Measurements from ENCODE around the gene ERCC5. TPM values are rescaled to one million over a fixed set of nuclear protein-coding genes. Genes with fewer than 3 reads are reported as not detected.

ERCC5 gene
- total and polyA plus RNA-seq, 2 experiments from 2014 or later: 31.3 to 58.7 TPM

DNA sequence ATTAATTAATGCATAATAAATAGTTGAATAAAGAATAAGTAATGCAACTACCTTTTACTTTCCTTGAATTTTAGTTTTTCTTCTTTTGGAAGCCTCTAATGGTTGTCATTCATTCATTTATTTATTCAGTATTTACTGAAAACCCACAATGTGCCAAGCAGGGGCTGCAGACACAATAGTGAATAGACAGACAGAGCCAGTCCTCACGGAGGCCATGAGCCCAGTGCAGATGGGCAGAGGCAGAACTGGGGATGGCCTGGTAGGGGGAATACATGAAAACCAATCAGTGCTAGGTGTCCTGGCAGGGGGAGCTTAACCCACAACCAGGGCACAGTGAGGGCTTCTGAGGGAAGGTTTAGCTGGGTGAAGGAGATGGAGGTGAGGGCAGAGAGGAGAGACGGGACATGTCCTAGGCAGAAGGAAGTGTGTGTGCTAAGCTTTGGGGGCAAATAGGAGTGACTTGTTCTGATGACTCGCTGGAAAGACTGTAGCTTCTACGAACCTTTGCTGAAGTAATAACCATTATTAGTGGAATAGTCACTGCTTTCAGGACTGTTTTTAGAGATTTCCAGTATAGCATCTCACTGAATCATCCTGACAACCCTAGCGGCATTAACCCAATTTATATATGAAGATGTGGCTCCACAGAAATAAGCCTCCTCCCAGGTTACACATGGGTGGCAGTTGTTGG, 55.9 kb downstream of the ERCC5 start:
- no peak for TF ChIP-seq CTCF (IDR thresholded peaks at IDR 0.05; ENCODE audit: poor library complexity)
- no peak for TF ChIP-seq EZH2 (IDR thresholded peaks at IDR 0.05; ENCODE audit: borderline replicate concordance)
- no peak for TF ChIP-seq EZH2phosphoT487 (IDR thresholded peaks at IDR 0.05; ENCODE audit: low read depth, severe bottlenecking, unreplicated experiment)
- Histone ChIP-seq H3K79me2 (no peaks in the 10 kb centered on the region), H3K4me2 (peak overlapping the region; percentile 20), H3K9me2 (replicated peaks; ENCODE audit: insufficient read depth) (no peaks in the 10 kb centered on the region), H3K36me3 (replicated peaks; ENCODE audit: insufficient read depth, low read depth) (no peaks in the 10 kb centered on the region), H3K4me1 (ENCODE audit: insufficient read depth) (peaks cover 14% of the 10 kb centered on the region), H4K20me1 (ENCODE audit: insufficient read depth, poor library complexity, severe bottlenecking) (no peaks in the 10 kb centered on the region), H3K4me3 (no peak overlapping the region), H3K27me3 (no peaks in the 10 kb centered on the region), H2AFZ (no peak overlapping the region), H3K27ac (peak overlapping the region; percentile 78), H3K9me3 (ENCODE audit: low read depth) (no peaks in the 10 kb centered on the region)
- no peak for DNase-seq (ENCODE audit: low spot score)
- 82% methylated on average over 5 of the region's 5 CpGs for WGBS (ENCODE audit: low lambda C conversion rate, missing lambda C conversion rate)

DNA sequence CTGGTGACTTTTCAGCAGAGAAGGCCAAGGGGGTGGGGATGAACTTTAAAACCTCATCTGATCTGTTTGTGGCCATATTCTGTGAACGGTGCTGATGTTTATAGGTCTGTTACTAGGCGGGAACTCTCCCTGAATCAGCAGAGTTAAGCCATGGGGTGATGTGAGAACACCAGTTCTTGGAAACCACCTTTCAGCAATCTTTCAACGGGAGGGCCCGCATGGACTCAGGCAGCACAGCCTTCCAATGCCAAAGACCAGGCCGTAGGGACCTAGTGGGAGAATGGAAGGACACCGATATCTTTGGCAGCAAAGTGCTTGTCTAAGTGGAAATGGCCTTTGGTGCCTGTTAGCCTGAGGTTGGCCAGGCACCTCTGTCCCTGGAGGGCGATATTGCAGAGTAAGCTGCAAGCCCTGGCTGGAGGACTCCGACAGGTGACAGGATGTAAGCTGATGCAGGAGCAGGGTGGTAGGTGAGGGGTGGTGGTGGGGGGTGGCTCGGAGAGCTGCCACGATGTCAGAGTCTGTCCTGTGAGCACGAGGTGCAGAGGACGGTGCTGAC, 57.0 kb downstream of the ERCC5 start:
- Histone ChIP-seq H3K27ac (peak overlapping the region; percentile 78), H3K36me3 (replicated peaks; ENCODE audit: insufficient read depth, low read depth) (no peaks in the 10 kb centered on the region), H3K9me2 (replicated peaks; ENCODE audit: insufficient read depth) (no peaks in the 10 kb centered on the region), H3K4me3 (no peak overlapping the region), H3K4me1 (ENCODE audit: insufficient read depth) (peaks cover 14% of the 10 kb centered on the region), H3K4me2 (no peak overlapping the region), H3K9me3 (ENCODE audit: low read depth) (no peaks in the 10 kb centered on the region), H2AFZ (no peak overlapping the region), H3K79me2 (no peaks in the 10 kb centered on the region), H3K27me3 (no peaks in the 10 kb centered on the region), H4K20me1 (ENCODE audit: insufficient read depth, poor library complexity, severe bottlenecking) (no peaks in the 10 kb centered on the region)
- TF ChIP-seq CTCF (IDR thresholded peaks at IDR 0.05; ENCODE audit: poor library complexity) (no peak), EZH2phosphoT487 (IDR thresholded peaks at IDR 0.05; ENCODE audit: low read depth, severe bottlenecking, unreplicated experiment) (no peak), EZH2 (IDR thresholded peaks at IDR 0.05; ENCODE audit: borderline replicate concordance) (no peak)
- 69% methylated on average over 12 of the region's 12 CpGs for WGBS (ENCODE audit: low lambda C conversion rate, missing lambda C conversion rate)
- peak; percentile 5 for DNase-seq (ENCODE audit: low spot score)

DNA sequence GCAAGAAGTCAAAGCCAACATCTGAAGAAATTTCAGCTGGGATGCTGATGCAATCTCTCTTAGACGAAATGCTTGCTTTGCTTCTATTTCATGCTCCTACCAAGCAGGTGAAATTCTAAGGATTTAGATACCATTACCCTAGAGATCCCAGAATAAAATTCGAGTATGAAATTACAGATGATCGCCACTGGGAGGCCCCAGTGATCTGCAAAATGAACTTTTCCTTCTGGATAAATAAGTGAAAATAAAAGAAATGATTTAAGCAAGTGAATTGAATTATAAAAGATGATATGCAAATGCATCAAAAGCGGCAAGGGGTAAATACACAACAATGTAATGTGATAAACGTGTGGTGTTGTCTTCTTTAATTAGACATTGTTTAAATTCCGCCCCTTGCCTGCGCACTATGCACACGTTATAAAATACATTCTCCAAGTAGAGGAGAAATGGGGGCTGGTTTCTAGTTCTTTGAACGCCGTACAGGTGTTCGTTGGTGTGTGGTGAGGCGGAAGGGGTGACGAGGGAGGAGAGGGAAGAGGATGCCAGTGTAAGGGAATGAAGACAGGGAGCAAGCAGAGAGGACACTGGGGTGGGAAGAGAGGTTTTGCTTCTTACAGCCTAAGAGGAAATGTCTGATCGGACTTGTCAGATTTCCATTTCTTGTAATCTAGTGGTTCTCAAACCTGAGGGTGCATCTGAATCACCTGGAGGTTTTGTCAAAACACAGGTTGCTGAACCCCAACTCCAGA, 58.0 kb downstream of the ERCC5 start:
- peak; percentile 52 for TF ChIP-seq CTCF (IDR thresholded peaks at IDR 0.05; ENCODE audit: poor library complexity)
- no peak for TF ChIP-seq EZH2 (IDR thresholded peaks at IDR 0.05; ENCODE audit: borderline replicate concordance)
- no peaks in the 10 kb centered on the region for H3K27me3 ChIP-seq
- DNase-seq (ENCODE audit: low spot score): no peak
- peaks cover 14% of the 10 kb centered on the region for H3K4me1 ChIP-seq (ENCODE audit: insufficient read depth)
- no peaks in the 10 kb centered on the region for H3K9me3 ChIP-seq (ENCODE audit: low read depth)
- no peak overlapping the region for H2AFZ ChIP-seq
- H4K20me1 ChIP-seq (ENCODE audit: insufficient read depth, poor library complexity, severe bottlenecking): no peaks in the 10 kb centered on the region
- WGBS (ENCODE audit: low lambda C conversion rate, missing lambda C conversion rate): 60% methylated on average over 14 of the region's 14 CpGs
- no peaks in the 10 kb centered on the region for H3K9me2 ChIP-seq (replicated peaks; ENCODE audit: insufficient read depth)
- no peaks in the 10 kb centered on the region for H3K79me2 ChIP-seq
- no peak overlapping the region for H3K4me2 ChIP-seq
- H3K4me3 ChIP-seq: no peak overlapping the region
- H3K36me3 ChIP-seq (replicated peaks; ENCODE audit: insufficient read depth, low read depth): no peaks in the 10 kb centered on the region
- no peak overlapping the region for H3K27ac ChIP-seq
